Measurements from ENCODE around the gene SERPINB5. TPM values are rescaled to one million over a fixed set of nuclear protein-coding genes. Genes with fewer than 3 reads are reported as not detected.
A peak's percentile ranks its signal among the peaks of the same experiment; 100 is the strongest.

The SERPINB5 gene
- total RNA-seq, 4 donors from 2014 or later: 298 to 404 (median 337) TPM

- TF ChIP-seq CTCF (IDR thresholded peaks at IDR 0.05): no peak
- no peak for TF ChIP-seq POLR2A (IDR thresholded peaks at IDR 0.05)
- intact Hi-C loops (cut with DNase I; ENCODE audit: low total_unique reads): no loop called here
- 82 to 89% methylated on average over 2 of the region's 2 CpGs for WGBS, 2 donors
- no peak overlapping the region for H3K4me3 ChIP-seq (ENCODE audit: low read depth, poor library complexity, severe bottlenecking)
- DNase-seq (ENCODE audit: low spot score in 2 of 2): no peak
Measured at GRCh38 chr18:63544017-63544416, 67.3 kb downstream of the SERPINB5 start.

- WGBS, 2 donors: 39 to 54% methylated on average over 3 of the region's 3 CpGs
- no peak overlapping the region for H3K4me3 ChIP-seq (ENCODE audit: low read depth, poor library complexity, severe bottlenecking)
- TF ChIP-seq POLR2A (IDR thresholded peaks at IDR 0.05) (no peak), CTCF (IDR thresholded peaks at IDR 0.05) (no peak)
- DNase-seq (ENCODE audit: low spot score in 2 of 2): no peak
- intact Hi-C loops (cut with DNase I; ENCODE audit: low total_unique reads): no loop called here
Measured at GRCh38 chr18:63545000-63545399, 68.2 kb downstream of the SERPINB5 start.

- 39 to 57% methylated on average over 1 of the region's 1 CpG for WGBS, 2 donors
- no peak overlapping the region for H3K4me3 ChIP-seq (ENCODE audit: low read depth, poor library complexity, severe bottlenecking)
- intact Hi-C loops (cut with DNase I; ENCODE audit: low total_unique reads): no loop called here
- TF ChIP-seq POLR2A (IDR thresholded peaks at IDR 0.05): no peak
- no peak for TF ChIP-seq CTCF (IDR thresholded peaks at IDR 0.05)
- no peak for DNase-seq (ENCODE audit: low spot score in 2 of 2)
Measured at GRCh38 chr18:63550068-63550467, 73.3 kb downstream of the SERPINB5 start.

GRCh38 chr18:63551769-63552168 is 75.0 kb downstream of the SERPINB5 start:
- WGBS, 2 donors: 77 to 90% methylated on average over 3 of the region's 3 CpGs
- H3K4me3 ChIP-seq (ENCODE audit: low read depth, poor library complexity, severe bottlenecking): no peak overlapping the region
- TF ChIP-seq CTCF (IDR thresholded peaks at IDR 0.05) (no peak), POLR2A (IDR thresholded peaks at IDR 0.05) (no peak)
- intact Hi-C loops (cut with DNase I; ENCODE audit: low total_unique reads): no loop called here
- DNase-seq (ENCODE audit: low spot score in 2 of 2): no peak

GRCh38 chr18:63552581-63552980 is 75.8 kb downstream of the SERPINB5 start:
- DNase-seq (ENCODE audit: low spot score in 2 of 2): no peak
- TF ChIP-seq CTCF (IDR thresholded peaks at IDR 0.05) (no peak), POLR2A (IDR thresholded peaks at IDR 0.05) (no peak)
- intact Hi-C loops (cut with DNase I; ENCODE audit: low total_unique reads): no loop called here
- WGBS, 2 donors: 88 to 90% methylated on average over 2 of the region's 2 CpGs
- no peak overlapping the region for H3K4me3 ChIP-seq (ENCODE audit: low read depth, poor library complexity, severe bottlenecking)

- TF ChIP-seq POLR2A (IDR thresholded peaks at IDR 0.05) (no peak), CTCF (IDR thresholded peaks at IDR 0.05) (no peak)
- no peak overlapping the region for H3K4me3 ChIP-seq (ENCODE audit: low read depth, poor library complexity, severe bottlenecking)
- DNase-seq (ENCODE audit: low spot score in 2 of 2): peak in 1 of 2 donors; percentile 35
- intact Hi-C loops (cut with DNase I; ENCODE audit: low total_unique reads): no loop called here
- 3 to 4% methylated on average over 1 of the region's 1 CpG for WGBS, 2 donors
Measured at GRCh38 chr18:63553081-63553480, 76.3 kb downstream of the SERPINB5 start.
